Peyer's patch (tissue), 4 donors: ENCODE measurements around the gene GNAO1.

Experiments
- POLR2A ChIP-seq, 2 donors: fragments of 450-650 bp; IDR thresholded peaks; one replicate each; pipeline ENCODE4 v1.5.1; 2017; ENCODE audit warnings: antibody characterized with exemption in 2 of 2, mild to moderate bottlenecking in 2 of 2, moderate library complexity in 2 of 2
- TF ChIP-seq, protein P1 (sequence below), 6 experiments: fragments of 450-650 bp in 4 of 6; fragments of 200-600 bp in 2 of 6; sonication (generic) in 1 of 6; IDR thresholded peaks; one replicate each; pipeline ENCODE4 v1.5.1; 2017 to 2019; ENCODE audit warnings: antibody characterized with exemption in 6 of 6, mild to moderate bottlenecking in 3 of 6, moderate library complexity in 1 of 6

DNA sequence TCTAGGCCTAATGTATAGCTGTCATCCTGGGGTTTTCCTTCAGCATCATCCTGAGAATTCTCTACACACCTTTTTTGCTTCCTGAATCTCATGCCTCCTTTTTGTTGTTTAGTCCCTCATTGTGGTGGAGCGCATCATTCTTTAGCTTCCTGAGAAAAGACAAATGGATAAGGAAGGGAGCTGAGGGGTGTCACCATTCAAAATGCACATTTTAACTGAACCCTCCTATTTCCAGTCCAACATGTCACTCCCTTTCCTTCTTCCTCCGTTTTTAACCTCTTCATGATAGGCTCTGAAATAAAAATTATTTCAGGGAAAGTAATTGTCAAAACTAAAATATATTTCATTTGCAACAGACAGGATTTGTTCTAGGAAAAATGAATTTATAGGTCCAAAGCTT is 39.7 kb upstream of the GNAO1 start:
- TF ChIP-seq, protein P1, sequence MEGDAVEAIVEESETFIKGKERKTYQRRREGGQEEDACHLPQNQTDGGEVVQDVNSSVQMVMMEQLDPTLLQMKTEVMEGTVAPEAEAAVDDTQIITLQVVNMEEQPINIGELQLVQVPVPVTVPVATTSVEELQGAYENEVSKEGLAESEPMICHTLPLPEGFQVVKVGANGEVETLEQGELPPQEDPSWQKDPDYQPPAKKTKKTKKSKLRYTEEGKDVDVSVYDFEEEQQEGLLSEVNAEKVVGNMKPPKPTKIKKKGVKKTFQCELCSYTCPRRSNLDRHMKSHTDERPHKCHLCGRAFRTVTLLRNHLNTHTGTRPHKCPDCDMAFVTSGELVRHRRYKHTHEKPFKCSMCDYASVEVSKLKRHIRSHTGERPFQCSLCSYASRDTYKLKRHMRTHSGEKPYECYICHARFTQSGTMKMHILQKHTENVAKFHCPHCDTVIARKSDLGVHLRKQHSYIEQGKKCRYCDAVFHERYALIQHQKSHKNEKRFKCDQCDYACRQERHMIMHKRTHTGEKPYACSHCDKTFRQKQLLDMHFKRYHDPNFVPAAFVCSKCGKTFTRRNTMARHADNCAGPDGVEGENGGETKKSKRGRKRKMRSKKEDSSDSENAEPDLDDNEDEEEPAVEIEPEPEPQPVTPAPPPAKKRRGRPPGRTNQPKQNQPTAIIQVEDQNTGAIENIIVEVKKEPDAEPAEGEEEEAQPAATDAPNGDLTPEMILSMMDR (IDR thresholded peaks at IDR 0.05): no peak
- no peak for TF ChIP-seq POLR2A (IDR thresholded peaks at IDR 0.05)
